SK-N-SH (cell line): ENCODE results near the gene UQCR10. TPM values are rescaled to one million over a fixed set of nuclear protein-coding genes. Genes with fewer than 3 reads are reported as not detected.

Source experiments
- CTCF ChIA-PET: fragments of 300-600, 350-600 bp; formaldehyde crosslinking; extraction: SDS; loops from one replicate; lab custom pipeline; 2021; lab: Yijun Ruan, JAX
- POLR2A ChIA-PET: fragments of 350-600 bp; sonication (Branson Sonifier 250); formaldehyde crosslinking; extraction: SDS; loops from one replicate; lab custom pipeline; 2020; ENCODE audit warnings: antibody characterized with exemption, inconsistent platforms; lab: Yijun Ruan, JAX
- DNase-seq: peaks from one replicate; pipeline ENCODE4 v3.0.0; 2012
- H2AFZ ChIP-seq: fragments of 200-600 bp; sonication (generic); 2 replicates; pipeline ENCODE4 v1.8.1; 2016; ENCODE audit warnings: antibody characterized with exemption, mild to moderate bottlenecking, low read depth
- H3F3A ChIP-seq: fragments of 200-600 bp; sonication (generic); replicated peaks from 2 replicates; pipeline ENCODE3; 2016; ENCODE audit warnings: antibody characterized with exemption, mild to moderate bottlenecking; ENCODE audit not compliant: insufficient read depth
- H3K27ac ChIP-seq, 2 experiments: fragments of 200-500 bp in 1 of 2; fragments of 200-600 bp in 1 of 2; sonication (Bioruptor generic) in 1 of 2; sonication (generic), shearing (Covaris generic) in 1 of 2; 2 replicates each; pipeline versions ENCODE4 v1.5.1 to v1.6.1; 2014 to 2016; ENCODE audit warnings: low read depth in 2 of 2, inconsistent platforms in 1 of 2, low read length in 1 of 2, mild to moderate bottlenecking in 1 of 2, mixed read lengths in 1 of 2
- H3K27me3 ChIP-seq: fragments of 200-600 bp; sonication (generic), shearing (Covaris generic); 2 replicates; pipeline ENCODE4 v1.6.1; 2016; ENCODE audit warnings: mixed run types; ENCODE audit not compliant: insufficient read depth
- H3K36me3 ChIP-seq, 2 experiments: fragments of 200-500 bp in 1 of 2; fragments of 200-600 bp in 1 of 2; sonication (Bioruptor generic) in 1 of 2; sonication (generic) in 1 of 2; replicated peaks in 1 of 2; 2 replicates each; pipeline versions ENCODE3 to v1.5.1; 2014 to 2016; ENCODE audit warnings: low read length in 1 of 2, mild to moderate bottlenecking in 1 of 2; ENCODE audit not compliant: insufficient read depth in 2 of 2, control insufficient read depth in 1 of 2
- H3K4me1 ChIP-seq, 2 experiments: fragments of 200-500 bp in 1 of 2; fragments of 200-600 bp in 1 of 2; sonication (Bioruptor generic) in 1 of 2; sonication (generic), shearing (Covaris generic) in 1 of 2; 2 replicates each; pipeline versions ENCODE4 v1.5.1 to v1.6.1; 2014 to 2016; ENCODE audit warnings: low read depth in 1 of 2, low read length in 1 of 2, mixed run types in 1 of 2; ENCODE audit not compliant: insufficient read depth in 2 of 2, control insufficient read depth in 1 of 2
- H3K4me2 ChIP-seq: fragments of 200-600 bp; sonication (generic), shearing (Covaris generic); 2 replicates; pipeline ENCODE4 v1.6.1; 2017; ENCODE audit warnings: mixed run types
- H3K4me3 ChIP-seq, 2 experiments: fragments of 200-500 bp in 1 of 2; fragments of 200-600 bp in 1 of 2; sonication (Bioruptor generic) in 1 of 2; sonication (generic), shearing (Covaris generic) in 1 of 2; 2 replicates each; pipeline versions ENCODE4 v1.5.1 to v1.8.1; 2014 to 2016; ENCODE audit warnings: low read depth in 2 of 2, inconsistent platforms in 1 of 2, low read length in 1 of 2, mild to moderate bottlenecking in 1 of 2, mixed read lengths in 1 of 2, moderate library complexity in 1 of 2
- H3K79me2 ChIP-seq: fragments of 200-600 bp; sonication (generic); 2 replicates; pipeline ENCODE4 v1.8.1; 2017; ENCODE audit warnings: mild to moderate bottlenecking; ENCODE audit not compliant: insufficient read depth
- H3K9ac ChIP-seq: fragments of 200-600 bp; sonication (generic); 2 replicates; pipeline ENCODE4 v1.6.1; 2017; ENCODE audit warnings: mixed run types
- H3K9me2 ChIP-seq: fragments of 200-600 bp; sonication (generic); 2 replicates; pipeline ENCODE4 v1.6.1; 2017; ENCODE audit warnings: mixed run types
- H3K9me3 ChIP-seq: fragments of 200-600 bp; sonication (generic); 2 replicates; pipeline ENCODE4 v1.6.1; 2017; ENCODE audit warnings: mixed run types, mild to moderate bottlenecking, moderate library complexity
- H4K20me1 ChIP-seq: fragments of 200-600 bp; sonication (generic); 2 replicates; pipeline ENCODE4 v1.6.1; 2017; ENCODE audit warnings: mild to moderate bottlenecking, mixed run types; ENCODE audit not compliant: insufficient read depth
- EZH2phosphoT487 ChIP-seq: fragments of 200-600 bp; sonication (generic); IDR thresholded peaks from 2 replicates; pipeline ENCODE4 v1.6.1; 2017; ENCODE audit warnings: low read depth, mixed run types, mild to moderate bottlenecking, antibody characterized with exemption, moderate library complexity, borderline replicate concordance
- JUND ChIP-seq: IDR thresholded peaks from 2 replicates; pipeline ENCODE4 v1.4.0; 2012
- MXI1 ChIP-seq: IDR thresholded peaks from 2 replicates; pipeline ENCODE4 v1.6.1; 2012; ENCODE audit warnings: mild to moderate bottlenecking, low read depth, low read length, improper control_type of control experiment
- NFIC ChIP-seq: IDR thresholded peaks from 2 replicates; pipeline ENCODE4 v1.4.0; 2012; ENCODE audit warnings: borderline replicate concordance
- RAD21 ChIP-seq: IDR thresholded peaks from 2 replicates; pipeline ENCODE4 v1.6.1; 2012; ENCODE audit warnings: mild to moderate bottlenecking, low read length
- RFX5 ChIP-seq: IDR thresholded peaks from 2 replicates; pipeline ENCODE4 v1.6.1; 2012; ENCODE audit warnings: mild to moderate bottlenecking, improper control_type of control experiment, low read length
- SMC3 ChIP-seq: IDR thresholded peaks from 2 replicates; pipeline ENCODE4 v1.6.1; 2012; ENCODE audit warnings: low read depth, low read length, improper control_type of control experiment
- TAF1 ChIP-seq: IDR thresholded peaks from 2 replicates; pipeline ENCODE4 v1.6.1; 2012; ENCODE audit warnings: low read depth, mild to moderate bottlenecking, low read length, moderate library complexity, borderline replicate concordance
- TCF12 ChIP-seq: IDR thresholded peaks from 2 replicates; pipeline ENCODE4 v1.4.0; 2012
- WGBS: methylation state at CpG from one replicate; pipeline ENCODE4 v1.1.6; 2017; ENCODE audit warnings: low lambda C conversion rate; 5-methylcytosine and 5-hydroxymethylcytosine counted together
- polyA plus RNA-seq, 3 experiments: library from polyadenylated mRNA; depleted of rRNA; stranded (reverse); fragments of >200 nt; gene quantifications; 2 replicates each; pipeline ENCODE4 v1.2.3, GENCODE V29; 2012
- TF ChIP-seq, protein P1 (sequence below): fragments of 150-350 bp; IDR thresholded peaks from 2 replicates; pipeline ENCODE4 v1.6.1; 2017; ENCODE audit warnings: antibody characterized with exemption, low read length, low read depth, borderline replicate concordance
- TF ChIP-seq, protein P2 (sequence below): IDR thresholded peaks from 2 replicates; pipeline ENCODE4; 2012
- TF ChIP-seq, protein P3 (sequence below): fragments of 150-350 bp; IDR thresholded peaks from 2 replicates; pipeline ENCODE4 v1.6.1; 2016; ENCODE audit warnings: mild to moderate bottlenecking, low read depth, low read length
- TF ChIP-seq, protein P4 (sequence below): fragments of 200-600 bp; sonication (generic); IDR thresholded peaks from 2 replicates; pipeline ENCODE4 v1.6.1; 2017; ENCODE audit warnings: antibody characterized with exemption, mild to moderate bottlenecking, moderate library complexity
- TF ChIP-seq, protein P5 (sequence below): IDR thresholded peaks from 2 replicates; pipeline ENCODE4 v1.4.0; 2012; ENCODE audit warnings: low read depth

UQCR10 gene
- polyA plus RNA-seq, 1 of the 3 experiments (the other 2 are of a cell fraction) = 248 TPM

DNA sequence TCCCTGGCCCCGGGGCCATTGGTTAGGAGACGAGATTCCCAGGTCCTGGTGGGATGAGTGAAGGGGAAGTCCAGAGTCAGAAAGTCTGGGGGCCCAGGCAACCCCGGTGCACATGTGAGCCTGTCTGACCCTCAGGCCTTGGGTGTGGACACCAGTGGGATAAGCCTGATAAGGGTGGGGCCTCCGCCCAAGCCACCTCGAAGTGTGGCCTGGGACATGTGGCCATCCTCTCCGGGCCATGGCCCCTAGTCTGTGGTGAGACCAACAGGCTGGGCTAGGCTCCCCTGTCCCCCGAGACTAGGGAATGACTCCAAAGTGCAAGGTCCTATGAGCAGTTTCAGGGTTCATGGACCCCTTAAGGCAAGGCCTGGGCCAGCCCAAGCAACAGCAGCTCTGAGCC is 41.1 kb upstream of the UQCR10 start (continued):
- TF ChIP-seq, protein P1, sequence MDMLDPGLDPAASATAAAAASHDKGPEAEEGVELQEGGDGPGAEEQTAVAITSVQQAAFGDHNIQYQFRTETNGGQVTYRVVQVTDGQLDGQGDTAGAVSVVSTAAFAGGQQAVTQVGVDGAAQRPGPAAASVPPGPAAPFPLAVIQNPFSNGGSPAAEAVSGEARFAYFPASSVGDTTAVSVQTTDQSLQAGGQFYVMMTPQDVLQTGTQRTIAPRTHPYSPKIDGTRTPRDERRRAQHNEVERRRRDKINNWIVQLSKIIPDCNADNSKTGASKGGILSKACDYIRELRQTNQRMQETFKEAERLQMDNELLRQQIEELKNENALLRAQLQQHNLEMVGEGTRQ = no peak
- TF ChIP-seq JUND (no peak), MXI1 (no peak)
- TF ChIP-seq, protein P2, sequence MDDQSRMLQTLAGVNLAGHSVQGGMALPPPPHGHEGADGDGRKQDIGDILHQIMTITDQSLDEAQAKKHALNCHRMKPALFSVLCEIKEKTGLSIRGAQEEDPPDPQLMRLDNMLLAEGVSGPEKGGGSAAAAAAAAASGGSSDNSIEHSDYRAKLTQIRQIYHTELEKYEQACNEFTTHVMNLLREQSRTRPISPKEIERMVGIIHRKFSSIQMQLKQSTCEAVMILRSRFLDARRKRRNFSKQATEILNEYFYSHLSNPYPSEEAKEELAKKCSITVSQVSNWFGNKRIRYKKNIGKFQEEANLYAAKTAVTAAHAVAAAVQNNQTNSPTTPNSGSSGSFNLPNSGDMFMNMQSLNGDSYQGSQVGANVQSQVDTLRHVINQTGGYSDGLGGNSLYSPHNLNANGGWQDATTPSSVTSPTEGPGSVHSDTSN = no peak

- WGBS = 76% methylated on average over 11 of the region's 15 CpGs
- Histone ChIP-seq H3K27ac (no peak overlapping the region; a peak in 1 of 4 replicates), H3K4me2 (no peak overlapping the region), H3K4me3 (no peak overlapping the region), H3F3A (no peaks in the 10 kb centered on the region), H3K27me3 (no peaks in the 10 kb centered on the region), H3K79me2 (no peaks in the 10 kb centered on the region), H4K20me1 (no peaks in the 10 kb centered on the region), H3K9ac (no peak overlapping the region), H3K4me1 (peaks cover 0 to 32% of the 10 kb centered on the region in 2 experiments; a peak in 1 of 4 replicates), H3K9me2 (no peaks in the 10 kb centered on the region), H3K36me3 (peaks cover 0 to 2% of the 10 kb centered on the region in 2 experiments), H2AFZ (no peak overlapping the region), H3K9me3 (no peaks in the 10 kb centered on the region)
- TF ChIP-seq NFIC (no peak), MXI1 (no peak), RAD21 (no peak), SMC3 (no peak), TCF12 (no peak), EZH2phosphoT487 (no peak), JUND (no peak), TAF1 (no peak), RFX5 (no peak)
- TF ChIP-seq, protein P3, sequence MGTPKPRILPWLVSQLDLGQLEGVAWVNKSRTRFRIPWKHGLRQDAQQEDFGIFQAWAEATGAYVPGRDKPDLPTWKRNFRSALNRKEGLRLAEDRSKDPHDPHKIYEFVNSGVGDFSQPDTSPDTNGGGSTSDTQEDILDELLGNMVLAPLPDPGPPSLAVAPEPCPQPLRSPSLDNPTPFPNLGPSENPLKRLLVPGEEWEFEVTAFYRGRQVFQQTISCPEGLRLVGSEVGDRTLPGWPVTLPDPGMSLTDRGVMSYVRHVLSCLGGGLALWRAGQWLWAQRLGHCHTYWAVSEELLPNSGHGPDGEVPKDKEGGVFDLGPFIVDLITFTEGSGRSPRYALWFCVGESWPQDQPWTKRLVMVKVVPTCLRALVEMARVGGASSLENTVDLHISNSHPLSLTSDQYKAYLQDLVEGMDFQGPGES = no peak
- TF ChIP-seq, protein P4, sequence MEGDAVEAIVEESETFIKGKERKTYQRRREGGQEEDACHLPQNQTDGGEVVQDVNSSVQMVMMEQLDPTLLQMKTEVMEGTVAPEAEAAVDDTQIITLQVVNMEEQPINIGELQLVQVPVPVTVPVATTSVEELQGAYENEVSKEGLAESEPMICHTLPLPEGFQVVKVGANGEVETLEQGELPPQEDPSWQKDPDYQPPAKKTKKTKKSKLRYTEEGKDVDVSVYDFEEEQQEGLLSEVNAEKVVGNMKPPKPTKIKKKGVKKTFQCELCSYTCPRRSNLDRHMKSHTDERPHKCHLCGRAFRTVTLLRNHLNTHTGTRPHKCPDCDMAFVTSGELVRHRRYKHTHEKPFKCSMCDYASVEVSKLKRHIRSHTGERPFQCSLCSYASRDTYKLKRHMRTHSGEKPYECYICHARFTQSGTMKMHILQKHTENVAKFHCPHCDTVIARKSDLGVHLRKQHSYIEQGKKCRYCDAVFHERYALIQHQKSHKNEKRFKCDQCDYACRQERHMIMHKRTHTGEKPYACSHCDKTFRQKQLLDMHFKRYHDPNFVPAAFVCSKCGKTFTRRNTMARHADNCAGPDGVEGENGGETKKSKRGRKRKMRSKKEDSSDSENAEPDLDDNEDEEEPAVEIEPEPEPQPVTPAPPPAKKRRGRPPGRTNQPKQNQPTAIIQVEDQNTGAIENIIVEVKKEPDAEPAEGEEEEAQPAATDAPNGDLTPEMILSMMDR = no peak
- TF ChIP-seq, protein P5, sequence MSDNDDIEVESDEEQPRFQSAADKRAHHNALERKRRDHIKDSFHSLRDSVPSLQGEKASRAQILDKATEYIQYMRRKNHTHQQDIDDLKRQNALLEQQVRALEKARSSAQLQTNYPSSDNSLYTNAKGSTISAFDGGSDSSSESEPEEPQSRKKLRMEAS = no peak
- ChIA-PET POLR2A (no interaction called here), CTCF (interaction anchor here (0.7 to 3.2 kb wide), 11 partner anchors 8 to 362 kb away, joined by 4 to 17 read pairs (median 9); no protein-coding TSS in a partner anchor)
- no peak for DNase-seq
Observed at GRCh38 chr22:29726512-29727130, 40.5 kb upstream of the UQCR10 start.
